HG03469 (cell line): Measurements from ENCODE around the gene HTRA3.

Source experiments
- ATAC-seq: cut with Tn5 transposase; IDR thresholded peaks from one replicate; pipeline ENCODE4 v1.9.1; 2021; ENCODE audit warnings: mild to moderate bottlenecking, moderate library complexity, moderate number of reproducible peaks; ENCODE audit not compliant: unreplicated experiment

HTRA3 gene

DNA sequence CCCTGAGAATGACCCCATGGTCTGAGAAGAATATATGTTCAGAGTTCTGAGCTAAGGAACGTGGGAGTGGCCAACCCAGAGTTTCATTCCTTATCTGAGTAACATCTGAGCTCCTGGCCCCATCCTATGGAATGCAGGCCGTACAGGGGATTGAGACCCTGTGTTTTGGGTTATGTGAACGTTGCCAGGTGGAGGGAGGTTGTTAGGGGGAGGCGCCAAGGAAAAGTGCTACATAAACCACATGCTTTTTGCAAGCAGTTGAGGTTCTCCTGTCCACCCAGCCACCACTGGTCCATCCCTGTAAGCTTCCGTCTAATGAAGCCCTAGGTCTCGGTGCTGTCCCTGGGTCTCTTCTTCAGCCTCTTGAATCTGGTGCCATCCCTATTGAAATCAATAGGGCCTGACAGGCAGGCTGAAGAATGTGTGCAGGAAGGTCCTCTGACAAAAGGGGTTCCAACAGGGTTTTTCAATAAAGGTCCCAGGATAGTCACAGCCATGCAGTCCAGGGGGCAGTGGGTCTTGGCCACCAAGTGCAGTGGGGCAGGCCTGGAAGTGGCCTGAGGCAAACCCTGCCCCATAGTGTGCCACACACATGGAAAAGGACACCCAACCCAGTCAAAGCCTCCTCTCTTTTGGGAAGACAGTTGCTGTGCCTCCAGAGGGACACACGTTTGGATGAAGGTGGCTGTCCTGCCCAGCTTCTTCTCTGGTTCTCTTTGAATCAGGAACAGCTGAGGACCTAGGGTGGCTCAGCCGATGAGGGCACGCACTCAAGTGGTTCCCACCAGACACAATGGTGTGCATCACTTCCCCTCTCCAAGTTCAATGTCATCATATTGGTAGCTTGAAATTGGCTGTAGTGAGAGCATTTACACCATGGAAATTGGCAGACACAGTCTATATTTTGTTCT is 53.5 kb downstream of the HTRA3 start:
- no peak for ATAC-seq

DNA sequence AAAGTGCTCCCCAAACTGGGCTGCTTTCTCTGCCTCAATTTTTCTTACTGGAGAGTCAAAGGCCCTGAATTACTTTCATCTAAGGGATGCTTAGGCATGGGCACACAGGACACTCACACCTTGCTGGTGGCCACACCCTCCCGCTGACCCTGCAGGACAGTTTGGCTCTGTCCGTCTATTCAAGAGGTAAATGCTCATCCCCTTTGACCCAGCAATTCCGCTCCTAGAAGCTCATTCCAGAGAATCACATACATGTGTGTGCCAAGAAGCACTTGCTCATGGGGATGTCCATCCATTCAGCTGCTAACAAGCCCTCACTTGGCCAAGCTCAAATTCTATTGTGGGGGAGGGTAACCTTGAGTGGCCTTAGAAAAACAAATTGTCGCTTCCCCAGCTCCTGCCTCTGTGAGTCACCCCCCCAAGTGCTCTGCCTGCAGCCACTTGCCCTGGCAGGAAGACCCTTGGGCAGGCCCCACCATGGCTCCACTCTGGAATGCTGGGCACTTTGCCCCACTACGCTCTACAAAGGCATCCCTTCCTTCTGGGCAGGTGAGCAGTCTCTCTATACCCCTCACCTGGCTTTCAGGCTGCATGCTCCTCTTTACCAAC is 54.5 kb downstream of the HTRA3 start:
- ATAC-seq = no peak

- no peak for ATAC-seq
Measured at GRCh38 chr4:8324640-8325239, 55.2 kb downstream of the HTRA3 start.

DNA sequence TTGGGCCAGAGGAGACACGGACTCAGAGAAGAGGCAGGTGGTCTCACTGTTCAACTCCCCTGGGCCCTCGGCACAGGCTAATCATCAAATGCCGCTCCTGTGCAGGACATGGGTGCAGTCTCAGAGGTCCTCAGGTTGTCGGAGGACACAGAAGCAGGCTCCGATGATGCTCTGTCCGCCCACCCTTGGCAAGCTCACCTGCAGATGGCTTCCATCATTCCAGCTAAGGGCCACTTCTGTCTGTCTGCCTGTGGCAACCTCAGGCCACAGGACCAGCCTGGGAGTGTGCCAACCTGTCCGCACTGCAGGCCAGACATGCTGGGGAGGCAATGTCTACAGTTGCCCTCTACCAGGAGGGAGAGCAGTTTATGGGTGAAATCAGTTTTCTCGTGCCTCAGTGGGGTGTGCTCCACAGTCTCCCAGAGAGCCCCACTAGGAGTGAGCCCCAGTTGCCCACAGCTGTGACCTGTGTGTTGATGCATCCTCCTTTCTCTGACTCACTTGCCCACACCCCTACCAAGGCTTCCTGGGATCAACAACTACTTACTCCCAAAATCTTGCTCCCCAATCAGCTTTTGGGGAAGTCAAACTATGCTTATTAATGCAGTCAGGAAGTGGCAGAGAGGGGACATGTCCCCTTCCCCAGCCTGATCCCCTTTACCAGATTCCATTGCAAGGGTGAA is 55.9 kb downstream of the HTRA3 start:
- no peak for ATAC-seq

GRCh38 chr4:8326206-8326605 is 56.7 kb downstream of the HTRA3 start:
- no peak for ATAC-seq

DNA sequence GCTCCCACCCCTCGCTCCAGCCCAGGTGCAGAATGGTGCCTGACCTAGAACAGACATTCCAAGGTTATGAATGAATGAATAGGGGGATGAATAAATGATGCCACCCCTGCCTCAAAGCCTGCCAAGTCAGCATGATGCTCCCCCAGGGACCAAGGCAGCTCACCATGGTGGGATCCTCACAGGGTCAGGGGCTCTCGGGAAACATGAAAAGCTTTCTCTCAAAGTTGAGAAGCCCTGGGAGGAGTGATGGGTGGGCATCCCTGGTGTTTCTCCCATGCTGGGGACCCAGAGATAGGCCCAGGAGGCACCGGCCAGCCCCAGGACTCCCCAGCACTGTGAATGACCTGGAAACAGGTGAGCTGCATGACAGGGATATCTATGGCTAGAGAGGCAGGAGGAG is 58.9 kb downstream of the HTRA3 start:
- no peak for ATAC-seq

DNA sequence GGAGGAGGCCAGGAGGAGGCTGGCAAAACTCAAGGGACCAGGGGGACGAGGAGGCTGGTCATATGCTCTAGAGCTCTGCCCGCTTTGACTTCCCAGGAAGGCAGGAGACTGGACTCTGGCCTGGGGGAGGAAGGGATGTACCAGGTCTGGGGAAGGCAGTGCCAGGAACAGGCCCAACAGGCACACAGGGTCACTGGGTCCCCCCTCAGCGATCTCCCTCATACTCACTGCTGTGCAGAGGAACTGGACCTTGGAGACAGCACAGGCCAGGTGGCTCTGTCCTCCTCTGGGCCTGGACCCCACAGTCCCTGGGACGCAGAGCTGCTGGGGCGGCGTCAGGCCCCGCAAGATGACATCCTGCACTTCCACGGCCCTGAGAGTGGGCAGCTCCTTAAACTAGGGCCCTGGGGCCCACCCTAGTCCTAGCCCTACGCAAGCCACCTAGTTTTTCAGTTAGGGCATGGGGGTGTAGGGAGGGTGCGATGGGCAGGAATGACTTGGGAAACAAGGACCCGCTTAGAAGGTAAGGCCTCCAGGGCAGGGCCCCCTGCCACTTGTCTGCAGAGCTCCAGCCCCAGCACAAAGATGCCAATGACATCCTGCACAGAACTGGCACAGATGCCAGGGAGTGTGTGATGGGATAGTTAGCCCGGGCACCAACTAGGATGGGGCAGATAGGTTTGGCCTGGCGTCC is 59.5 kb downstream of the HTRA3 start:
- no peak for ATAC-seq

- ATAC-seq = no peak
Measured at GRCh38 chr4:8329560-8329858, 60.0 kb downstream of the HTRA3 start.

DNA sequence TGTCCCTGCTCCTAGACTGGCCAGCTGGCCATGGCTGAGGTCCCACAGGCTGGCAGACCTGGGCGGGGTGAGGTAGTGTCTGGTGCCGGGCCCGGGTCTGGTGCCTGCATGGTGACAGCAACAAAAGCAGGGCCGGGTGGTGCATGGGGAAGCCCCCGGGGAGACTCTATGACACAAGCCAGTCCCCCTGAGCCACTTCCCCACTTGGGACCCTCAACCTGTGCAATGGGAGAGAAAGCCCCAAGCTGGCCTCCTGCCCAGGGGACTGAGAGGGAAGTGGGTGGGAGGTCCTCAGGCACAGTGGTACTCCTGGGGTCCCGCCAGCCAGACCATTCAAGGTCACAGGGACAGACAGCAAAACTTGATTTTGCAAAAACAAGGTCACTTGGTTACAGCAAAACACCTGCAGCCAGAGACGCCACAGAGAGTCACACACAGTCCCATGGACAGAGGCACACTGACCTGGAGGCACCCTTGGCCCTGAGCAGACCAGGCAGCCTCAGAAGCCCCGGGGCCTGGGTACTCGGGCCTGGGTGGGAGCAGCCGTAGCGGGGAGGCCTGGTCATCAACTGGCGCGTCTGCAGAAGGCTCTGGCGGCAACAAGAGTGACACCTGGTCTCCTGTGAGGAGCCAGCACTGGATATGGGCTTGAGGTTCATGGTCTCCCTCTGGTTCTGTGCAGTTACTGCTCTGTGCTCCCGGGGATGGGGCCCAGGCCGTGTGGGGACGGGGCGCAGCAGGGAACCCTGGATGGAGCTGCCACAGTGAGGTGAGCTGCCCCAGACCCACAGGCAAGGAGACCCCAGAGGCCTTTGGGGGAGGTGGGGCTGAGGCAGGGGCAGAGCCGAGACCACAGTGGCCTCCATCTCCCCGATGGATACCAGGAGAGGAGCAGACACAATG is 60.6 kb downstream of the HTRA3 start:
- ATAC-seq = no peak

- ATAC-seq = no peak
Measured at GRCh38 chr4:8330821-8331574, 61.4 kb downstream of the HTRA3 start.

GRCh38 chr4:8331575-8331955 is 62.0 kb downstream of the HTRA3 start:
- ATAC-seq = no peak

GRCh38 chr4:8332038-8332857 is 62.7 kb downstream of the HTRA3 start:
- no peak for ATAC-seq

DNA sequence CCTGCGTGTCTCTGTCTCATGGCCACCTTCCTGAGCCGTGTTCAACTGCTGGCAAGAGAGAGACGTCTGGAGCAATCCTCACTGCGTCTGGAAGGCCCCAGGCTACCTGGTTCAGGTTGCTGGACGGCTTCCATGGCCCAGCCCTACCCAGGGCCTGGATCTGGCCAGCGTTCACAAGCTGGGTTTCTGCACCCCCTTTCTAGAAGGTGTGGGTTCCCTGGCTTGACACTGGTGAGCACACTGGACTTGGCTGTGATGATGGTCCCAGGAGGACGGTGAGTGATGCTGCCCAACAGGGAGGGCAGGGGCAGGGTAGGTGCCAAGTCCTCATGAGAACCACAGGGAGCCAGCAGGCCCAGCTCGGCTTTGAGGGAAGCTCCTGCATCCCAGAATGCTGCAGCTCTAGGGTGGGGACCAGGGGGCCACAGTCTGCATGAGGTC is 63.4 kb downstream of the HTRA3 start:
- ATAC-seq = no peak

- ATAC-seq = no peak
Measured at GRCh38 chr4:8333726-8334460, 64.3 kb downstream of the HTRA3 start.

- no peak for ATAC-seq
Measured at GRCh38 chr4:8334786-8335460, 65.4 kb downstream of the HTRA3 start.

DNA sequence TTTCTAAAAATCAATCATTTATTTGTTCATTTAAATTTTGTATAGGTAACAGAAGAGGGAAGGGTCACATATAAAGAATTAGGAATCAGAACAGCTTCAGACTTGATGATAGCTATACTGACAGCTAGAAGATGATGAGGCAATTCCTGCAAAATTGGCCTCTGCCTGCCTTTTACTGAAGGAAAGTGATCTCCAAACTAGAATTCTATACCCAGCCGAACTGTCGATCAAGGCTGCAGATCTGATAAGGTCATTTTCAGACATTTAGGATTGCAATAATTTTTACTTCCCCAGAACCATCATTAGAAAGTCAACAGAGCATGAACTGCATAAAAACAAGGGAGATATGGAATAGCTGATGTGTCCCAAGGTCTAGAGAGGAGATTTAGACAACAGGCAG is 66.3 kb downstream of the HTRA3 start:
- no peak for ATAC-seq

GRCh38 chr4:8336412-8337075 is 67.0 kb downstream of the HTRA3 start:
- ATAC-seq = no peak
